H1 (cell line): ENCODE measurements around the gene DNAAF6. TPM values are rescaled to one million over a fixed set of nuclear protein-coding genes. Genes with fewer than 3 reads are reported as not detected.

ENCODE experiments used
- CTCF ChIA-PET: fragments of 300-600 bp; sonication (Branson Sonifier 250); formaldehyde crosslinking; loops from one replicate; lab custom pipeline; 2021; ENCODE audit not compliant: partially characterized antibody; lab: Charles Lee
- POLR2A ChIA-PET: fragments of 300-600 bp; sonication (Branson Sonifier 250); formaldehyde crosslinking; loops from one replicate; lab custom pipeline; 2021; ENCODE audit warnings: inconsistent platforms; ENCODE audit not compliant: partially characterized antibody; lab: Charles Lee
- DNase-seq, 2 experiments: peaks; one replicate each; pipeline versions ENCODE4 v3.0.0 to v3.0.0-alpha.2; 2010 to 2022; ENCODE audit warnings: low spot score in 2 of 2, low read depth in 1 of 2, mixed read lengths in 1 of 2
- FAIRE-seq: peaks from 2 replicates; lab custom pipeline; 2011; peaks lifted over from hg19 to GRCh38; lab: Jason Lieb, UNC
- H2AFZ ChIP-seq: 2 replicates; pipeline ENCODE4 v1.8.1; 2012; ENCODE audit warnings: low read length, inconsistent platforms
- H2AK5ac ChIP-seq: 2 replicates; pipeline ENCODE4 v1.6.1; 2013; ENCODE audit warnings: low read depth, low read length
- H2BK120ac ChIP-seq: replicated peaks from 2 replicates; pipeline ENCODE3; 2013; ENCODE audit warnings: low read depth, low read length, inconsistent platforms
- H2BK12ac ChIP-seq: 2 replicates; pipeline ENCODE4 v1.6.1; 2013; ENCODE audit warnings: low read depth, low read length
- H2BK15ac ChIP-seq: 2 replicates; pipeline ENCODE4 v1.6.1; 2013; ENCODE audit warnings: low read length
- H2BK20ac ChIP-seq: 2 replicates; pipeline ENCODE4 v1.6.1; 2013; ENCODE audit warnings: low read length
- H2BK5ac ChIP-seq: 2 replicates; pipeline ENCODE4 v1.6.1; 2013; ENCODE audit warnings: low read depth, low read length
- H3K14ac ChIP-seq: 2 replicates; pipeline ENCODE4 v1.6.1; 2013; ENCODE audit warnings: inconsistent platforms; ENCODE audit not compliant: insufficient read length
- H3K18ac ChIP-seq: 2 replicates; pipeline ENCODE4 v1.6.1; 2013; ENCODE audit warnings: low read length; ENCODE audit errors: extremely low read depth
- H3K23ac ChIP-seq: 2 replicates; pipeline ENCODE4 v1.6.1; 2013; ENCODE audit warnings: inconsistent platforms; ENCODE audit not compliant: insufficient read length
- H3K23me2 ChIP-seq: 2 replicates; pipeline ENCODE4 v1.6.1; 2013; ENCODE audit warnings: low read depth, low read length
- H3K27ac ChIP-seq: 2 replicates; pipeline ENCODE4 v1.6.1; 2011; ENCODE audit warnings: low read depth, low read length, inconsistent platforms
- H3K27me3 ChIP-seq, 4 experiments: replicated peaks in 1 of 4; 1 replicate in 1 of 4; 2 replicates in 3 of 4; pipeline versions ENCODE4 v1.6.1 to v1.8.1; 2011 to 2013; ENCODE audit warnings: low read length in 3 of 4, mild to moderate bottlenecking in 3 of 4, inconsistent platforms in 2 of 4, mixed read lengths in 2 of 4, moderate library complexity in 1 of 4; ENCODE audit not compliant: control insufficient read depth in 3 of 4, insufficient read depth in 3 of 4; ENCODE audit errors: extremely low read depth in 1 of 4
- H3K36me3 ChIP-seq, 4 experiments: 2 replicates each; pipeline versions ENCODE4 v1.6.1 to v1.8.1; 2011 to 2013; ENCODE audit warnings: mild to moderate bottlenecking in 4 of 4, low read length in 3 of 4, moderate library complexity in 2 of 4, control low read depth in 1 of 4, inconsistent platforms in 1 of 4; ENCODE audit not compliant: insufficient read depth in 4 of 4, control insufficient read depth in 2 of 4
- H3K4ac ChIP-seq: replicated peaks from 2 replicates; pipeline ENCODE3; 2013; ENCODE audit warnings: low read length, low read depth, mixed read lengths, inconsistent platforms; ENCODE audit not compliant: insufficient read length
- H3K4me1 ChIP-seq, 4 experiments: replicated peaks in 1 of 4; 1 replicate in 1 of 4; 2 replicates in 3 of 4; pipeline versions ENCODE4 v1.6.1 to v1.8.1; 2011 to 2013; ENCODE audit warnings: low read length in 3 of 4, inconsistent platforms in 2 of 4, mixed read lengths in 1 of 4; ENCODE audit not compliant: insufficient read depth in 4 of 4, control insufficient read depth in 3 of 4
- H3K4me2 ChIP-seq, 2 experiments: 2 replicates each; pipeline versions ENCODE4 v1.6.1 to v1.8.1; 2011 to 2013; ENCODE audit warnings: low read depth in 2 of 2, low read length in 2 of 2, control low read depth in 1 of 2, inconsistent platforms in 1 of 2, mild to moderate bottlenecking in 1 of 2; ENCODE audit not compliant: insufficient read depth in 1 of 2
- H3K4me3 ChIP-seq, 4 experiments: fragments of 200-600, 300-600 bp in 1 of 4; sonication (generic), shearing (Covaris generic), sonication (Bioruptor Twin) in 1 of 4; 2 replicates each; pipeline versions ENCODE4 v1.5.1 to v1.8.1; 2011 to 2016; ENCODE audit warnings: low read length in 4 of 4, low read depth in 3 of 4, control low read depth in 2 of 4, inconsistent platforms in 2 of 4, mild to moderate bottlenecking in 2 of 4, mixed read lengths in 1 of 4, moderate library complexity in 1 of 4; ENCODE audit not compliant: insufficient read depth in 2 of 4; ENCODE audit errors: extremely low read depth in 1 of 4
- H3K56ac ChIP-seq: replicated peaks from 2 replicates; pipeline ENCODE3; 2013; ENCODE audit warnings: low read depth, mild to moderate bottlenecking, mixed read lengths, low read length, inconsistent platforms; ENCODE audit not compliant: insufficient read length
- H3K79me1 ChIP-seq: 2 replicates; pipeline ENCODE4 v1.6.1; 2013; ENCODE audit warnings: low read depth, low read length, control low read depth
- H3K79me2 ChIP-seq, 2 experiments: 2 replicates each; pipeline versions ENCODE4 v1.6.1 to v1.8.1; 2012 to 2013; ENCODE audit warnings: low read length in 2 of 2, mild to moderate bottlenecking in 2 of 2, inconsistent platforms in 1 of 2; ENCODE audit not compliant: insufficient read depth in 2 of 2, control insufficient read depth in 1 of 2
- H3K9ac ChIP-seq, 4 experiments: replicated peaks in 1 of 4; 1 replicate in 1 of 4; 2 replicates in 3 of 4; pipeline versions ENCODE4 v1.6.1 to v1.8.1; 2011 to 2013; ENCODE audit warnings: low read depth in 3 of 4, low read length in 3 of 4, control low read depth in 2 of 4, mild to moderate bottlenecking in 2 of 4, moderate library complexity in 2 of 4, inconsistent platforms in 1 of 4; ENCODE audit errors: extremely low read depth in 1 of 4
- H3K9me3 ChIP-seq, 2 experiments: 2 replicates each; pipeline versions ENCODE4 v1.6.1 to v1.8.1; 2012 to 2013; ENCODE audit warnings: mild to moderate bottlenecking in 2 of 2, moderate library complexity in 2 of 2, control low read depth in 1 of 2, inconsistent platforms in 1 of 2, low read depth in 1 of 2, low read length in 1 of 2, mixed read lengths in 1 of 2; ENCODE audit not compliant: insufficient read depth in 2 of 2
- H4K20me1 ChIP-seq, 2 experiments: replicated peaks in 1 of 2; 2 replicates each; pipeline versions ENCODE3 to v1.8.1; 2011 to 2013; ENCODE audit warnings: inconsistent platforms in 2 of 2, low read length in 2 of 2, mild to moderate bottlenecking in 1 of 2; ENCODE audit not compliant: insufficient read depth in 2 of 2, control insufficient read depth in 1 of 2
- H4K5ac ChIP-seq: 2 replicates; pipeline ENCODE4 v1.6.1; 2013; ENCODE audit warnings: low read length, low read depth, mixed read lengths, inconsistent platforms; ENCODE audit not compliant: insufficient read length
- H4K8ac ChIP-seq: 2 replicates; pipeline ENCODE4 v1.8.0; 2013; ENCODE audit warnings: mild to moderate bottlenecking, moderate library complexity, low read length, inconsistent platforms; ENCODE audit not compliant: insufficient read depth; ENCODE audit errors: extremely low read depth
- H4K91ac ChIP-seq: replicated peaks from 2 replicates; pipeline ENCODE3; 2013; ENCODE audit warnings: low read length, mixed read lengths, inconsistent platforms; ENCODE audit not compliant: insufficient read length
- BRCA1 ChIP-seq: IDR thresholded peaks from 2 replicates; pipeline ENCODE4 v1.6.1; 2012; ENCODE audit warnings: low read depth, low read length, improper control_type of control experiment
- CTCF ChIP-seq, 3 experiments: IDR thresholded peaks; 1 replicate in 2 of 3; 2 replicates in 1 of 3; pipeline versions ENCODE4 v1.5.1 to v1.6.1; 2011; ENCODE audit warnings: low read length in 3 of 3, mild to moderate bottlenecking in 3 of 3, inconsistent platforms in 2 of 3, low read depth in 1 of 3, moderate library complexity in 1 of 3; ENCODE audit not compliant: insufficient read depth in 1 of 3; ENCODE audit errors: control extremely low read depth in 1 of 3
- FOSL1 ChIP-seq: IDR thresholded peaks from 2 replicates; pipeline ENCODE4 v1.6.1; 2011; ENCODE audit warnings: mild to moderate bottlenecking, low read depth, low read length, moderate library complexity; ENCODE audit not compliant: insufficient read depth
- GABPA ChIP-seq: IDR thresholded peaks from 2 replicates; pipeline ENCODE4 v1.6.1; 2011; ENCODE audit warnings: mild to moderate bottlenecking, low read length, moderate library complexity, borderline replicate concordance; ENCODE audit not compliant: insufficient read depth
- MAFK ChIP-seq: IDR thresholded peaks from 2 replicates; pipeline ENCODE4 v1.6.1; 2012; ENCODE audit warnings: low read depth, mild to moderate bottlenecking, improper control_type of control experiment, low read length
- MAX ChIP-seq: IDR thresholded peaks from 2 replicates; pipeline ENCODE4 v1.6.1; 2012; ENCODE audit warnings: inconsistent platforms
- RBBP5 ChIP-seq: IDR thresholded peaks from 2 replicates; pipeline ENCODE4 v1.7.1; 2012; ENCODE audit warnings: low read depth, mild to moderate bottlenecking, inconsistent platforms, low read length, moderate library complexity, borderline replicate concordance
- SAP30 ChIP-seq: fragments of 300-600 bp; sonication (generic); IDR thresholded peaks from 2 replicates; pipeline ENCODE4 v1.7.1; 2012; ENCODE audit warnings: low read length, moderate library complexity, mild to moderate bottlenecking, inconsistent platforms; ENCODE audit not compliant: insufficient read depth, insufficient replicate concordance
- SIX5 ChIP-seq: IDR thresholded peaks from 2 replicates; pipeline ENCODE4 v1.6.1; 2011; ENCODE audit warnings: mild to moderate bottlenecking, low read depth, low read length
- TAF1 ChIP-seq: IDR thresholded peaks from 2 replicates; pipeline ENCODE4 v1.6.1; 2011; ENCODE audit warnings: mild to moderate bottlenecking, low read depth, low read length
- TCF12 ChIP-seq: IDR thresholded peaks from 2 replicates; pipeline ENCODE4 v1.6.1; 2011; ENCODE audit warnings: low read depth, mild to moderate bottlenecking, low read length
- TEAD4 ChIP-seq: IDR thresholded peaks from 2 replicates; pipeline ENCODE4 v1.6.1; 2012; ENCODE audit warnings: low read depth, low read length, inconsistent platforms, mixed read lengths
- WGBS, 2 experiments: shearing (Covaris generic) in 1 of 2; methylation state at CpG; one replicate each; pipeline versions ENCODE4 v1.1.6 to v1.1.7; 2013 to 2015; ENCODE audit warnings: low lambda C conversion rate in 2 of 2, mixed read lengths in 2 of 2, inconsistent platforms in 1 of 2, low coverage in 1 of 2, missing lambda C conversion rate in 1 of 2; ENCODE audit not compliant: insufficient replicate concordance in 2 of 2, insufficient coverage in 1 of 2, insufficient read length in 1 of 2; ENCODE audit errors: extremely low coverage in 1 of 2, missing lambda C conversion rate in 1 of 2; 5-methylcytosine and 5-hydroxymethylcytosine counted together
- polyA plus RNA-seq, 7 experiments: library from polyadenylated mRNA; depleted of rRNA in 3 of 7; stranded (reverse) in 5 of 7; unstranded in 2 of 7; fragments of >200 nt in 5 of 7; fragments of 200-250 nt in 2 of 7; gene quantifications; 1 replicate in 5 of 7; 2 replicates in 1 of 7; 4 replicates in 1 of 7; pipeline versions ENCODE4 v1.2.1 to v1.2.3, GENCODE V29; 2011 to 2013; ENCODE audit warnings: missing spikeins in 2 of 7, mixed read lengths in 2 of 7
- total RNA-seq: library from RNA; stranded (reverse); fragmentation: NEBNext Ultra II Directional; extraction: Animal tissue kit (Norgen Biotek cat#: 25700); gene quantifications from 2 replicates; pipeline ENCODE4 v1.2.1, GENCODE V29; 2021

Gene DNAAF6
- total and polyA plus RNA-seq, 2 of the 8 experiments (the other 6 are each of a cell fraction or from before 2014, with no cell fraction given), result not detected

GRCh38 chrX:107197319-107197718, 9.1 kb upstream of the DNAAF6 start:
- Histone ChIP-seq H2BK12ac (no peak overlapping the region), H3K27ac (no peak overlapping the region), H3K4me3 (no peak overlapping the region), H2AFZ (no peak overlapping the region), H2AK5ac (no peak overlapping the region), H4K91ac (no peak overlapping the region), H3K23ac (no peak overlapping the region), H3K9me3 (no peaks in the 10 kb centered on the region), H3K9ac (no peak overlapping the region), H2BK20ac (no peak overlapping the region), H3K14ac (no peak overlapping the region), H3K27me3 (no peaks in the 10 kb centered on the region), H4K5ac (no peak overlapping the region), H3K36me3 (no peaks in the 10 kb centered on the region), H2BK120ac (no peak overlapping the region), H3K4ac (no peak overlapping the region), H3K4me2 (no peak overlapping the region), H3K79me1 (no peaks in the 10 kb centered on the region), H3K23me2 (no peaks in the 10 kb centered on the region), H3K4me1 (no peaks in the 10 kb centered on the region), H3K56ac (no peak overlapping the region), H2BK5ac (no peak overlapping the region), H4K20me1 (no peaks in the 10 kb centered on the region), H4K8ac (no peak overlapping the region), H2BK15ac (no peak overlapping the region), H3K18ac (no peak overlapping the region), H3K79me2 (no peaks in the 10 kb centered on the region)
- WGBS, 2 experiments, result 90% methylated on average over 1 of the region's 1 CpG; no CpG with 5 or more reads in 1 of the 2 experiments
- FAIRE-seq (no peak), DNase-seq (no peak)
- ChIA-PET CTCF (interaction anchor here (0.7 kb wide), 1 partner anchor 870 kb away, joined by 3 read pairs; no protein-coding TSS in a partner anchor), POLR2A (interaction anchor here (0.5 kb wide), 1 partner anchor 47 kb away, joined by 3 read pairs; no protein-coding TSS in a partner anchor)
- TF ChIP-seq FOSL1 (no peak), TCF12 (no peak), BRCA1 (no peak), RBBP5 (no peak), CTCF (IDR thresholded peaks at IDR 0.05; ENCODE audit: control extremely low read depth in 1 of 3, insufficient read depth in 1 of 3, low read depth in 1 of 3, low read length in 3 of 3) (no peak), MAX (no peak), SAP30 (no peak), TAF1 (no peak), TEAD4 (no peak), MAFK (no peak), GABPA (no peak), SIX5 (no peak)
